HEK293T (cell line): Measurements from ENCODE around the gene STEAP3.

ENCODE experiments used
- BHLHE40 ChIP-seq: fragments of 450-650 bp; IDR thresholded peaks from 2 replicates; pipeline ENCODE4 v1.6.1; 2016; ENCODE audit warnings: mild to moderate bottlenecking, moderate library complexity, borderline replicate concordance
- ELF4 ChIP-seq: fragments of 450-650 bp; IDR thresholded peaks from 2 replicates; pipeline ENCODE4 v1.6.1; 2017; ENCODE audit warnings: antibody characterized with exemption
- FOXA1 ChIP-seq: fragments of 450-650 bp; IDR thresholded peaks from 2 replicates; pipeline ENCODE4 v1.6.1; 2016; ENCODE audit warnings: mild to moderate bottlenecking
- FOXK2 ChIP-seq: fragments of 450-650 bp; IDR thresholded peaks from 2 replicates; pipeline ENCODE4 v1.6.1; 2016; ENCODE audit warnings: mild to moderate bottlenecking
- FOXM1 ChIP-seq: fragments of 450-650 bp; IDR thresholded peaks from 2 replicates; pipeline ENCODE4 v1.6.1; 2017; ENCODE audit warnings: mild to moderate bottlenecking, borderline replicate concordance
- HDGF ChIP-seq: fragments of 450-650 bp; IDR thresholded peaks from 2 replicates; pipeline ENCODE4 v1.6.1; 2017; ENCODE audit warnings: antibody characterized with exemption, borderline replicate concordance
- L3MBTL2 ChIP-seq: fragments of 450-650 bp; conservative IDR thresholded peaks from 2 replicates; pipeline ENCODE4 v1.6.1; 2016; ENCODE audit warnings: mild to moderate bottlenecking
- LEF1 ChIP-seq: fragments of 450-650 bp; IDR thresholded peaks from 2 replicates; pipeline ENCODE4 v1.6.1; 2017; ENCODE audit warnings: mild to moderate bottlenecking, borderline replicate concordance
- NFRKB ChIP-seq: fragments of 450-650 bp; IDR thresholded peaks from 2 replicates; pipeline ENCODE4 v1.6.1; 2016; ENCODE audit warnings: mild to moderate bottlenecking, moderate library complexity
- PKNOX1 ChIP-seq: fragments of 450-650 bp; IDR thresholded peaks from 2 replicates; pipeline ENCODE4 v1.6.1; 2016
- SP1 ChIP-seq: fragments of 450-650 bp; IDR thresholded peaks from 2 replicates; pipeline ENCODE4 v1.6.1; 2017
- SUZ12 ChIP-seq: fragments of 450-650 bp; IDR thresholded peaks from 2 replicates; pipeline ENCODE4 v1.6.1; 2016; ENCODE audit warnings: mild to moderate bottlenecking
- TARDBP ChIP-seq: fragments of 450-650 bp; IDR thresholded peaks from 2 replicates; pipeline ENCODE4 v1.6.1; 2016
- ZNF384 ChIP-seq: fragments of 450-650 bp; IDR thresholded peaks from 2 replicates; pipeline ENCODE4 v1.6.1; 2016

GRCh38 chr2:119231975-119232665 is 8.5 kb downstream of the STEAP3 start:
- TF ChIP-seq BHLHE40, result no peak
- TF ChIP-seq FOXA1, result no peak
- no peak for TF ChIP-seq ELF4
- TF ChIP-seq SP1, result no peak
- TF ChIP-seq LEF1, result no peak
- TF ChIP-seq L3MBTL2, result no peak
- TF ChIP-seq HDGF, result no peak
- no peak for TF ChIP-seq PKNOX1
- no peak for TF ChIP-seq TARDBP
- TF ChIP-seq FOXK2, result no peak
- no peak for TF ChIP-seq NFRKB
- no peak for TF ChIP-seq SUZ12
- no peak for TF ChIP-seq ZNF384
- no peak for TF ChIP-seq FOXM1
